ENCODE data around the gene CLDN20.

Gene CLDN20

GRCh38 chr6:155237613-155238012 lies 26.2 kb upstream of the CLDN20 start:
- no peaks in the 10 kb centered on the region for H3K36me3 ChIP-seq (replicated peaks; ENCODE audit: low read depth, low read length)
- no peaks in the 10 kb centered on the region for H4K20me1 ChIP-seq (ENCODE audit: insufficient read depth, low read length)
- H3K9ac ChIP-seq (ENCODE audit: low read length) = no peak overlapping the region
- H3K4me1 ChIP-seq (ENCODE audit: low read length) = no peaks in the 10 kb centered on the region
- no peaks in the 10 kb centered on the region for H3K9me3 ChIP-seq (ENCODE audit: insufficient read depth, low read length)
- no peak overlapping the region for H3K27ac ChIP-seq (ENCODE audit: low read length)
- no peaks in the 10 kb centered on the region for H3K27me3 ChIP-seq (ENCODE audit: low read depth, low read length)
- H3K4me2 ChIP-seq (ENCODE audit: low read length) = no peak overlapping the region
- no peaks in the 10 kb centered on the region for H3K79me2 ChIP-seq (ENCODE audit: low read length)
- no peak overlapping the region for H3K4me3 ChIP-seq (ENCODE audit: low read length)
- no peak overlapping the region for H2AFZ ChIP-seq (ENCODE audit: low read depth, low read length)
- TF ChIP-seq CTCF (IDR thresholded peaks at IDR 0.05; ENCODE audit: low read depth, low read length) (no peak), EZH2phosphoT487 (IDR thresholded peaks at IDR 0.05; ENCODE audit: low read depth) (no peak)

GRCh38 chr6:155240905-155241600 lies 22.8 kb upstream of the CLDN20 start:
- H3K27ac ChIP-seq (ENCODE audit: low read length) = no peak overlapping the region
- no peaks in the 10 kb centered on the region for H3K4me1 ChIP-seq (ENCODE audit: low read length)
- no peak for TF ChIP-seq EZH2phosphoT487 (IDR thresholded peaks at IDR 0.05; ENCODE audit: low read depth)
- no peak for TF ChIP-seq CTCF (IDR thresholded peaks at IDR 0.05; ENCODE audit: low read depth, low read length)
- H3K4me2 ChIP-seq (ENCODE audit: low read length) = no peak overlapping the region
- H3K36me3 ChIP-seq (replicated peaks; ENCODE audit: low read depth, low read length) = no peaks in the 10 kb centered on the region
- no peaks in the 10 kb centered on the region for H3K27me3 ChIP-seq (ENCODE audit: low read depth, low read length)
- H4K20me1 ChIP-seq (ENCODE audit: insufficient read depth, low read length) = no peaks in the 10 kb centered on the region
- no peaks in the 10 kb centered on the region for H3K79me2 ChIP-seq (ENCODE audit: low read length)
- H2AFZ ChIP-seq (ENCODE audit: low read depth, low read length) = no peak overlapping the region
- no peaks in the 10 kb centered on the region for H3K9me3 ChIP-seq (ENCODE audit: insufficient read depth, low read length)
- H3K9ac ChIP-seq (ENCODE audit: low read length) = no peak overlapping the region
- no peak overlapping the region for H3K4me3 ChIP-seq (ENCODE audit: low read length)

- H3K9me3 ChIP-seq (ENCODE audit: insufficient read depth, low read length) = no peaks in the 10 kb centered on the region
- no peak overlapping the region for H2AFZ ChIP-seq (ENCODE audit: low read depth, low read length)
- no peak overlapping the region for H3K4me2 ChIP-seq (ENCODE audit: low read length)
- no peak overlapping the region for H3K9ac ChIP-seq (ENCODE audit: low read length)
- H3K27me3 ChIP-seq (ENCODE audit: low read depth, low read length) = no peaks in the 10 kb centered on the region
- H3K4me3 ChIP-seq (ENCODE audit: low read length) = no peak overlapping the region
- H3K36me3 ChIP-seq (replicated peaks; ENCODE audit: low read depth, low read length) = no peaks in the 10 kb centered on the region
- no peaks in the 10 kb centered on the region for H3K4me1 ChIP-seq (ENCODE audit: low read length)
- H3K27ac ChIP-seq (ENCODE audit: low read length) = no peak overlapping the region
- H3K79me2 ChIP-seq (ENCODE audit: low read length) = no peaks in the 10 kb centered on the region
- TF ChIP-seq CTCF (IDR thresholded peaks at IDR 0.05; ENCODE audit: low read depth, low read length) (no peak), EZH2phosphoT487 (IDR thresholded peaks at IDR 0.05; ENCODE audit: low read depth) (no peak)
- H4K20me1 ChIP-seq (ENCODE audit: insufficient read depth, low read length) = no peaks in the 10 kb centered on the region
Measured at GRCh38 chr6:155241966-155242365, 21.8 kb upstream of the CLDN20 start.

GRCh38 chr6:155244434-155244833 lies 19.4 kb upstream of the CLDN20 start:
- no peaks in the 10 kb centered on the region for H4K20me1 ChIP-seq (ENCODE audit: insufficient read depth, low read length)
- no peak overlapping the region for H3K9ac ChIP-seq (ENCODE audit: low read length)
- H2AFZ ChIP-seq (ENCODE audit: low read depth, low read length) = no peak overlapping the region
- no peaks in the 10 kb centered on the region for H3K36me3 ChIP-seq (replicated peaks; ENCODE audit: low read depth, low read length)
- H3K27me3 ChIP-seq (ENCODE audit: low read depth, low read length) = no peaks in the 10 kb centered on the region
- TF ChIP-seq CTCF (IDR thresholded peaks at IDR 0.05; ENCODE audit: low read depth, low read length) = no peak
- TF ChIP-seq EZH2phosphoT487 (IDR thresholded peaks at IDR 0.05; ENCODE audit: low read depth) = no peak
- no peak overlapping the region for H3K4me3 ChIP-seq (ENCODE audit: low read length)
- H3K79me2 ChIP-seq (ENCODE audit: low read length) = no peaks in the 10 kb centered on the region
- peaks cover 12% of the 10 kb centered on the region for H3K4me1 ChIP-seq (ENCODE audit: low read length)
- no peak overlapping the region for H3K27ac ChIP-seq (ENCODE audit: low read length)
- no peaks in the 10 kb centered on the region for H3K9me3 ChIP-seq (ENCODE audit: insufficient read depth, low read length)
- H3K4me2 ChIP-seq (ENCODE audit: low read length) = no peak overlapping the region

Data from OCI-LY3 (cell line).